ENCODE results near the gene KIAA1671. TPM values are rescaled to one million over a fixed set of nuclear protein-coding genes. Genes with fewer than 3 reads are reported as not detected.

KIAA1671 gene
- total RNA-seq, 2 donors from 2014 or later = 82.5 to 94.3 TPM

DNA sequence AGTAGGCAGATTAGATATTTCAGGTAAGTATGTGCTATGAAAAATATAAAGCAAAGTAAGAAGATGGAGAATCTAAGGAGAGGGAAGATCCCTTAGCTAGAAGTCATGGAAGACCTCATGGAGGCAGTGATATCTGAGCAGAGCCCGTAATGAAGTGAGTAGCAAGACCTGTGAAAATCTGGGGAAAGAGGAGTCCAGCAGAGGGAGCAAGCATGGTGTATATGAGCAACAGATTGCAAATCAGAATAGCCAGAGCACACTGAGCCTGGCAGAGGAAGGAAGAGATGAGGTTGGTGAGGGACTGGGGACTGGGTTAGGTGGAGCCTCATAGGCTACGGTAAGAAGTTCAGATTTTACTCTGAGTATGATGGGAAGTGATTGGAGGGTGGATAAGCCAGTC is 15.4 kb upstream of the KIAA1671 start:
- Histone ChIP-seq H3K9ac (ENCODE audit: low read depth in 2 of 2, low read length in 2 of 2) (no peak overlapping the region), H3K4me1 (no peaks in the 10 kb centered on the region), H3K36me3 (no peaks in the 10 kb centered on the region), H3K27me3 (no peaks in the 10 kb centered on the region), H3K9me3 (no peaks in the 10 kb centered on the region), H3K27ac (no peak overlapping the region), H3K4me3 (no peak overlapping the region)
- TF ChIP-seq CTCF (IDR thresholded peaks at IDR 0.05) = no peak
- intact Hi-C loops (cut with DNase I) = loop anchor here (5.0 to 10.0 kb wide), 3 partner anchors 110 to 238 kb away; partner anchors contain the start of gene PIWIL3
- DNase-seq = no peak

GRCh38 chr22:24938741-24939341 is 13.7 kb upstream of the KIAA1671 start:
- intact Hi-C loops (cut with DNase I) = loop anchor here (5.0 to 10.0 kb wide), 3 partner anchors 108 to 236 kb away; partner anchors contain the start of gene PIWIL3
- no peak overlapping the region for H3K27ac ChIP-seq

GRCh38 chr22:24942301-24942700 is 10.2 kb upstream of the KIAA1671 start:
- intact Hi-C loops (cut with DNase I) = no loop called here
- no peaks in the 10 kb centered on the region for H3K4me1 ChIP-seq
- no peak for DNase-seq
- H3K9me3 ChIP-seq = no peaks in the 10 kb centered on the region
- no peaks in the 10 kb centered on the region for H3K27me3 ChIP-seq
- no peak overlapping the region for H3K27ac ChIP-seq
- no peak overlapping the region for H3K9ac ChIP-seq (ENCODE audit: low read depth in 2 of 2, low read length in 2 of 2)
- no peak overlapping the region for H3K4me3 ChIP-seq
- TF ChIP-seq CTCF (IDR thresholded peaks at IDR 0.05) = no peak
- H3K36me3 ChIP-seq = no peaks in the 10 kb centered on the region

More at GRCh38 chr22:24938741-24939341, 13.7 kb upstream of the KIAA1671 start:
- Histone ChIP-seq H3K36me3 (no peaks in the 10 kb centered on the region), H3K9me3 (no peaks in the 10 kb centered on the region), H3K9ac (ENCODE audit: low read depth in 2 of 2, low read length in 2 of 2) (no peak overlapping the region), H3K4me3 (no peak overlapping the region), H3K27me3 (no peaks in the 10 kb centered on the region), H3K4me1 (no peaks in the 10 kb centered on the region)
- peak; percentile 48 for DNase-seq
- TF ChIP-seq CTCF (IDR thresholded peaks at IDR 0.05) = peak; percentile 74

- Histone ChIP-seq H3K9me3 (no peaks in the 10 kb centered on the region), H3K27me3 (no peaks in the 10 kb centered on the region), H3K36me3 (no peaks in the 10 kb centered on the region), H3K4me3 (no peak overlapping the region), H3K4me1 (no peaks in the 10 kb centered on the region), H3K9ac (ENCODE audit: low read depth in 2 of 2, low read length in 2 of 2) (no peak overlapping the region), H3K27ac (no peak overlapping the region)
- intact Hi-C loops (cut with DNase I) = no loop called here
- no peak for TF ChIP-seq CTCF (IDR thresholded peaks at IDR 0.05)
- no peak for DNase-seq
Observed at GRCh38 chr22:24944217-24944937, 8.1 kb upstream of the KIAA1671 start.

- Histone ChIP-seq H3K27ac (no peak overlapping the region), H3K9ac (ENCODE audit: low read depth in 2 of 2, low read length in 2 of 2) (no peak overlapping the region), H3K9me3 (no peaks in the 10 kb centered on the region), H3K4me3 (no peak overlapping the region), H3K36me3 (no peaks in the 10 kb centered on the region), H3K4me1 (no peaks in the 10 kb centered on the region), H3K27me3 (no peaks in the 10 kb centered on the region)
- no peak for TF ChIP-seq CTCF (IDR thresholded peaks at IDR 0.05)
- intact Hi-C loops (cut with DNase I) = no loop called here
- DNase-seq = no peak
Observed at GRCh38 chr22:24945430-24945829, 7.1 kb upstream of the KIAA1671 start.

All from colonic mucosa (tissue), 4 donors.